GM12892 (cell line): ENCODE measurements around the gene CHD9NB.
"Not testable (repeated sequence)": the region's sequence is repeated elsewhere in the genome, so short reads cannot be mapped to it uniquely, and the experiment has no call there.

Source experiments
- DNase-seq: peaks from one replicate; pipeline ENCODE4 v3.0.0; 2011; ENCODE audit not compliant: insufficient read length
- FAIRE-seq: peaks from 2 replicates; lab custom pipeline; 2011; peaks lifted over from hg19 to GRCh38; lab: Jason Lieb, UNC
- POLR2A ChIP-seq: IDR thresholded peaks from 2 replicates; pipeline ENCODE4 v1.6.1; 2011; ENCODE audit warnings: low read depth, low read length, control low read depth
- POLR2AphosphoS5 ChIP-seq: IDR thresholded peaks from 2 replicates; pipeline ENCODE4 v1.6.1; 2011; ENCODE audit warnings: low read depth, low read length, control low read depth
- TAF1 ChIP-seq: IDR thresholded peaks from 2 replicates; pipeline ENCODE4 v1.6.1; 2011; ENCODE audit warnings: low read depth, mild to moderate bottlenecking, control low read depth, low read length, borderline replicate concordance

The CHD9NB gene

GRCh38 chr16:53081686-53082407 is 29.1 kb upstream of the CHD9NB start:
- no peak for TF ChIP-seq POLR2AphosphoS5
- no peak for TF ChIP-seq POLR2A
- TF ChIP-seq TAF1: no peak
- no peak for DNase-seq
- no peak for FAIRE-seq

- DNase-seq: no peak
- no peak for TF ChIP-seq TAF1
- no peak for TF ChIP-seq POLR2A
- FAIRE-seq: no peak
Measured at GRCh38 chr16:53081032-53081424, 28.3 kb upstream of the CHD9NB start.

DNA sequence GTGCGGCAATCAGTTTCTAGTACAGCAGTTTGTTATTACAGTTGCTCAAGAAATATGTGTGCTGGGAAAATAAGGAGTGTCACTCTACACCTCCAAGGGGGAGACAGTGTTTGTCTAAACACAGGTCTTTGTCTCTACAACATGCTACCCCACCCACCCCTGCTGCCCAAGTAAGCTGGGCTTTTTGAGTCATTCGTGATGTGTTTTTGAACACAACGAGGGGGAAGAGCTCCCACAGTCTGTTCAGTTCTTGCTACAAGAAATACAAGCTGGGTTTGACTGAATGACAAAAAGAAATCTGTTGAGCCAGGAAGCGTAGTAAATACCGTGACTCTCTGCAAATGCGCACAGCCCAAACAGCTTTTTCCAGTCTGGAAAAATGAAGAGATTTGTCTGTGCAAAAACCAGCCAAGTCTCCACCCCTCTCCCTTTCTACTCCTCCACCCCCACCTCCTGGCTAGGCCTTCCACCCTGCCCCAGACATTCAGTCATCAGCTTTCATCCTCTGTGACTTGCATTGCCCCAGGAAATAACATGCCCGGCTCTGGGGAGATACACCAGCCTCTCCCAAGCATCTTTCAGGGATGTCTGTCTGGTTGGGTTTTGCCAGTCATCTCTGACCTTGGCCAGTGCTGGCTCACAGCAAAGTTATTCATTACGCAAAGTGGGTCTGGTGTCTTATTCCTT is 27.8 kb upstream of the CHD9NB start:
- no peak for DNase-seq

DNA sequence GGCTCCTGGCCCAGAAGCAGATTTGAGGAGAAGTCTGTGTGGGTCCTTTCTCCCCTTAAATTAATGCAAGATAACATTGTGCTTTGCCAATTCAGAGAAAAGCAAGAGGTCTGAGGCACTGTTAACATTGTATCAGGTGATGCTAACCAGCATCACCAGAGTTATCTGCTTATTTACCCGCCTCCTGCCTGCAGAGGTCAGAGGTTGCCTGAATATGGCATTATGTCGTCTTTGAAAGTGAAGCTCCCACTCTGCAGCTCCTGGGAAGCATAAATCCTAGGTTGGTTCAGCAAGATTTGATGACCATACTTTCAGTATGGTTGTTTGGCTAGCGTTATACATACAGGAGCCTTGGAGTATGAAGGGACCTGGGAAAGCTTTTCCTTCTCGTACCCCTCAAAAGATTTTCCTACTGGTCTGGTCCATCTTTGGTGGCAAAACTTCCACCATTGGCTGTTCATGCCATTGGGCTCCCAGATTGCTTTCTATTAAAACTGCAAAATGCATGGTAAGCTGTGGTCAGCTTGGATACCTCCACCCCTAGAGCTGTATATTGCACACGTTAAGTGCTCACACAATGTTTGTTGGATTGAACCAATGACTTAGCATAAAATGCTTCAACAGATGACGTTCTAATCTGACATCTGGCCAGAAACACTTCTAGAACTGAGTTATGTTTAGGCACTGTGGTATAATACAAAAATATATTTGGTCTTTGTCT is 26.2 kb upstream of the CHD9NB start:
- TF ChIP-seq TAF1 (no peak), POLR2A (no peak), POLR2AphosphoS5 (no peak)
- no peak for DNase-seq
- no peak for FAIRE-seq

More for the DNA sequence above, 27.8 kb upstream of the CHD9NB start:
- TF ChIP-seq TAF1: no peak
- no peak for TF ChIP-seq POLR2AphosphoS5
- no peak for TF ChIP-seq POLR2A
- FAIRE-seq: no peak

GRCh38 chr16:53078247-53078646 is 25.6 kb upstream of the CHD9NB start:
- TF ChIP-seq TAF1 (no peak), POLR2A (no peak), POLR2AphosphoS5 (no peak)
- no peak for FAIRE-seq
- no peak for DNase-seq

- FAIRE-seq, DNase-seq: not testable (repeated sequence)
Measured at GRCh38 chr16:53075461-53075860, 22.8 kb upstream of the CHD9NB start.

- DNase-seq, FAIRE-seq: not testable (repeated sequence)
Measured at GRCh38 chr16:53074296-53074695, 21.6 kb upstream of the CHD9NB start.

DNA sequence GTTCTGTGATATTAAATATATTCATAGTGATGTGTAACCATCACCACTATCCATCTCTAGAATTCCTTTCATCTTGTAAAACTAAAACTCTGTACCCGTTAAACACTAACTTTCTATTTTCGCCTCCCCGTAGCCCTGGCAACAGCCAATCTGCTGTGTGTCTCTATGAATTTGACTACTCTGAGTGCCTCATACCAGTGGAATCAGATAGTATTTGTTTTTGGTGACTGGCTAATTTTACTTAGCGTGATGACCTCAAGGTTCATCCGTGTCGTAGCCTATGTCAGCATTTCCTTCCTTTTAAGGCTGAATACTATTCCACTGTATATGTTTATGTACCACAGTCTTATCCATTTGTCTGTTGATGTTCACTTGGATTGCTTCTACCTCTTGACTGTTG is 20.3 kb upstream of the CHD9NB start:
- DNase-seq (no peak), FAIRE-seq (no peak)
- TF ChIP-seq POLR2AphosphoS5 (no peak), POLR2A (no peak), TAF1 (no peak)

DNA sequence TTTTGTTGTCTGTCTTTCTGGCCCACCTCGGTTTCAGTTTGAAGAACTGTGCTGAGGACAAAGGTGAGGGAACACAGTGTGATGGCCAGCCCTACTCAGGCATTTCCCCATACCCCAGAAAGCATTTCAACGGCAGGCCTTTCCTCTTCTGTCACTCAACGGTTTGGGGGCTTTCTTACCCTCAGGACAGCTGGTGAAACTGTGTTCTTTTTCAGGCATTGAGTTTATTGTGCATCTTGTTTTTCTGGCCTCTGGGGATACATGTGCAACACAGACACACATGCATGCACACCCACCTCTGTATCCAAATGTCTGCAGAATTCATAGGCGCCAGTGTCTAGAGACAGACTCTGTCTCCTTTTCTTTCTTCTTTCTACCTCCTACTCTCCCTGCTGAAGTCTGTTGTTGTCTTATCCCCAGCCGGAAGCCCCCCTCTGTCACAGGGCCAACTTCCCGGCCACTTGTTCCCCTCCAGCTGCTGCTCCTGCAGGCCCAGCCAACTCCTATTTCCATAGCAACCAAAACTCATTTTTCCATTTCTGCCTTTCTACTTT is 19.1 kb upstream of the CHD9NB start:
- FAIRE-seq: peak; percentile 86
- no peak for TF ChIP-seq TAF1
- no peak for TF ChIP-seq POLR2AphosphoS5
- DNase-seq: no peak

GRCh38 chr16:53069772-53070171 is 17.1 kb upstream of the CHD9NB start:
- no peak for TF ChIP-seq TAF1
- TF ChIP-seq POLR2A: no peak
- no peak for TF ChIP-seq POLR2AphosphoS5
- FAIRE-seq (peak; percentile 67), DNase-seq (no peak)

GRCh38 chr16:53068423-53068833 is 15.7 kb upstream of the CHD9NB start:
- TF ChIP-seq POLR2A (no peak), POLR2AphosphoS5 (no peak), TAF1 (no peak)
- FAIRE-seq: peak; percentile 9

DNA sequence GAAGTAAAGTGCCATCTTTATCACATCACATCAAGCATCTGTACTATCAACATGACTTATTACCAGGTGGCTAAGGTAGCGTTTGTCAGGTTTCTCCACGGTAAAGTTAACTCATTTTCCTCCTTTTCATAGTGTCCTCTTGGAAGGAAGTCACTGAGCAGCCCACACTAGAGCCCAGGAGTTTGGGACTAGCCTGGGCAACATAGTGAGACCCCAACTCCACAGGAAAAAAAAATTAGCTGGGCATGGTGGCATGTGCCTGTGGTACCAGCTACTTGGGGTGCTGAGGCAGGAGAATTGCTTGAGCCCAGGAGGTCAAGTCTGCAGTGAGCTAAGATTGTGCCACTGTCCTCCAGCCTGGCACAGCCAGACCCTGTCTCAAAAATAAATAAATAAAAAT is 15.0 kb upstream of the CHD9NB start:
- FAIRE-seq: peak; percentile 54
- TF ChIP-seq POLR2AphosphoS5: no peak
- DNase-seq: no peak

More at GRCh38 chr16:53068423-53068833, 15.7 kb upstream of the CHD9NB start:
- no peak for DNase-seq
